Skeletal muscle satellite cell (primary cell): Measurements from ENCODE around the gene CEP83.
"Not testable (repeated sequence)": the region's sequence is repeated elsewhere in the genome, so short reads cannot be mapped to it uniquely, and the experiment has no call there.

Experiments
- H3K27me3 ChIP-seq: 2 replicates; pipeline ENCODE4 v1.7.0; 2013; ENCODE audit warnings: low read length; ENCODE audit not compliant: control insufficient read depth, insufficient read depth
- H3K36me3 ChIP-seq: 2 replicates; pipeline ENCODE4 v1.7.0; 2013; ENCODE audit warnings: mild to moderate bottlenecking, control low read depth, low read length; ENCODE audit not compliant: insufficient read depth
- H3K4me1 ChIP-seq: 2 replicates; pipeline ENCODE4 v1.7.0; 2013; ENCODE audit warnings: low read length; ENCODE audit not compliant: control insufficient read depth, insufficient read depth
- H3K4me2 ChIP-seq: 2 replicates; pipeline ENCODE4 v1.7.0; 2013; ENCODE audit warnings: mild to moderate bottlenecking, low read length
- H3K4me3 ChIP-seq: 2 replicates; pipeline ENCODE4 v1.7.0; 2013; ENCODE audit warnings: low read length
- H3K9ac ChIP-seq: 2 replicates; pipeline ENCODE4 v1.7.0; 2013; ENCODE audit warnings: mild to moderate bottlenecking, low read depth, low read length, moderate library complexity
- H3K9me3 ChIP-seq: replicated peaks from 2 replicates; pipeline ENCODE4 v1.7.0; 2013; ENCODE audit warnings: mild to moderate bottlenecking, control low read depth, low read length

CEP83 gene

DNA sequence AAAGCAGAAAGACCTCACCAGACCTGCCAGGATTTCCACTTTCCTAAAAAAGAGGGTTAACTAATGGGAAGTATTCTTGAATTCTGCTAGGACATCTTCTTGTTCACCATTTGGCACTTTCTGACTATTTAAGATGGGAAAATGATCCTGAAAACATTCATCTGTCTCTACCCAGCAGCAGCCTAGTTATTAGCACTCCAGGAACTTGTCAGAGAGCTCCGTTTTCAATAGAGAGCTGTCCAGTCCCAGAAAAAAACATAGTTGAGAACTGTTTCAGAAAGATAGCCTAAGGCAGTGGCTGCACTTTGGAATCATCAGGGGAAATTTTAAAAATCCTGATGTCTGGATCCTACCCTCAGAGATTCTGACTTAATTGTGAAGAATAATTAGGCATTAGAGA lies 22.1 kb upstream of the CEP83 start:
- no peaks in the 10 kb centered on the region for H3K36me3 ChIP-seq
- no peak overlapping the region for H3K4me3 ChIP-seq
- peaks cover 22% of the 10 kb centered on the region for H3K27me3 ChIP-seq

DNA sequence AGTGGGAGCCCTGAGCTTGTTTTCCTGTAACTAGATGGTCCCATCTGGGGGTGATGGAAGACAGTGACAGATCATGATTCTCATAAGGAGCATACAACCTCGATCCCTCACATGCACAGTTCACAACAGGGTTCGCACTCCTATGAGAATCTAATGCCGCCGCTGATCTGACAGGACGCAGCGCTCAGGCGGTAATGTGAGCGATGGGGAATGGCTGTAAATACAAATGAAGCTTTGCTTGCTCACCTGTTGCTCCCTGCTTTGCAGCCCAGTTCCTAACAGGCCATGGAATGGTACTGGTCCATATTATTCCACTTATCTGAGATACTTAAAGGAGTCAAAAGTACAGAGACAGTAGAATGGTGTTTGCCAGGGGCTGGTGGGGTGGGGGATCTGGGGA lies 9.9 kb upstream of the CEP83 start:
- Histone ChIP-seq H3K4me2 (no peak overlapping the region), H3K9ac (no peak overlapping the region), H3K4me3 (no peak overlapping the region), H3K27me3 (peaks cover 7% of the 10 kb centered on the region), H3K36me3 (no peaks in the 10 kb centered on the region), H3K4me1 (no peaks in the 10 kb centered on the region), H3K9me3 (no peaks in the 10 kb centered on the region)

More for the DNA sequence above, 22.1 kb upstream of the CEP83 start:
- no peaks in the 10 kb centered on the region for H3K9me3 ChIP-seq
- no peak overlapping the region for H3K4me2 ChIP-seq
- H3K4me1 ChIP-seq = no peaks in the 10 kb centered on the region
- no peak overlapping the region for H3K9ac ChIP-seq

DNA sequence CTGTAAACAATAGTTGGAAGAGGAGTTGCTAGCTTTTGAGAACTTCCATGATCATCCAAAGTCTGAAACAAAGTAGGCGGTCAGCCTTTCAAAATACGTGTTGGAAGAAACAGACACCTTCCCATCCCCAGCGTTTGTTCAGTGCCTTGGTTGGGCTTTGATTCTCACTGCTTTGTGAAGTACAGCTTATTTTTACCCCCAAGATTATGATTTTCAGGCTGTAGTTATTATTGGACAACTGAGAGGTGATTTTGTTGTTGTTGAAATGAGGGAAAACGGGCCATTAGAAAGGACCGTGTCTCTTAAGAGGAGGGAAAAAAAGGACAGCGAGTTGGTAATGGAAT lies 921 bp upstream of the CEP83 start:
- no peaks in the 10 kb centered on the region for H3K9me3 ChIP-seq
- H3K4me1 ChIP-seq = peaks cover 5% of the 10 kb centered on the region
- peak overlapping the region; percentile 83 for H3K4me3 ChIP-seq
- peak overlapping the region; percentile 90 for H3K9ac ChIP-seq
- H3K27me3 ChIP-seq = no peaks in the 10 kb centered on the region
- H3K36me3 ChIP-seq = no peaks in the 10 kb centered on the region
- H3K4me2 ChIP-seq = peak overlapping the region; percentile 89

DNA sequence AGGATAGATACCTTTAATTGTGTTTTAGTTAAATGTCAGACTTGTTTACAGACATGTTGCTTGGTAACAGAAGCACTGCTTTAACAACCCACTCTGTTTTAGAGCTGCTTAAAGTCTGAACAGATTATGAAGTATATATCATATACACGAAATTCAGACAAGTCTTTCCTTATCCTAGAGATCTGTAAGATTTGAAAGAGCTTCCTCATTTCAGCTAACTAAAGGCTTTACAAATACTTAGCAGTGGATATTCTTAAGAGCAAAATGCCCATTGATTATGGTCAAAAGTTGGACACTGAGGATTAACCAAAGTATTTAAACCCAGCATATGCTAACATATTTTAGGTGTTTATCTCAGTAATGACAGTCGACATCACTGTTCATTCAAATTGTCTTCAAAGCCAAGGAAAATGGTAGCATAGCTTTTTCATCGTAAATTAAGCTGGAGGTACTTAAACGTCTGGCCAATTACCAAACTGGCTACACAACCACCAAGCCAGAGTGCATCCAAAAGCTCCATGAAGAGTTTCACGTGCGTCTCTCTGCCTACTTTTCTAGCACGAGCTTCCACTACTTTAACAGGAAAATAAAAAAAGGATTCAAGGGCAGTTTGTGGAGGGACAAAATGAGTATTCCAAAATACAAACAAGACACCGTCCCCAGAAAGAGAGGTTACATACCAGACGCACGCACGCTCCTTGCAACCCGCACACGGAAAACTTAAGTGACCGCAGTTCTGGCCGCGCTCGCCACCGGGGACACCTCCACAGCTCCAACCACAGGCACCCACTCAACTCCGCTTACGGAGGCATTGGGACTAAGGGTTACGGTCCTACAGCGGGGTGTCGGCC lies 565 bp downstream of the CEP83 start:
- Histone ChIP-seq H3K4me3 (peak overlapping the region; percentile 83), H3K9me3 (no peaks in the 10 kb centered on the region), H3K36me3 (no peaks in the 10 kb centered on the region), H3K27me3 (no peaks in the 10 kb centered on the region), H3K9ac (peak overlapping the region; percentile 90), H3K4me1 (peaks cover 5% of the 10 kb centered on the region), H3K4me2 (peak overlapping the region; percentile 89)

DNA sequence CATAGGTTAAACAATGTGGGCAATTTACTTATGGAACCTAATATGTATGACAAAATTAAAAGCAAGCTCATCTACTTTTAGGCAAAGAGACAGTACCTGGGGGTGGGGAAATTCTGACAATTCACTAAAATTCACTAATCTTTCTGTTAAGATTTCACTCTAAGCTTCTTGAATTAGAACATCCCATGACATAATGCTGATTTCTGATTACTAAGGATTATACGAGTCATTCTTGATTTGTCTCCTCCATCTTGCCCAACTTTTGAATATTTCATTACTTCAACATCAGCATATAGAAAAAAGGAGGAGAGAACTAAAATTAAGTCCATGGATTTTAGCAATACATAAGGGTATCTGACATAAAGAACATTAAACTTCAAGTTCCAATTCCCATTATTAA lies 2.4 kb downstream of the CEP83 start:
- Histone ChIP-seq H3K36me3 (no peaks in the 10 kb centered on the region), H3K4me2 (no peak overlapping the region), H3K9ac (no peak overlapping the region), H3K27me3 (no peaks in the 10 kb centered on the region), H3K4me1 (peaks cover 5% of the 10 kb centered on the region), H3K4me3 (no peak overlapping the region), H3K9me3 (no peaks in the 10 kb centered on the region)

DNA sequence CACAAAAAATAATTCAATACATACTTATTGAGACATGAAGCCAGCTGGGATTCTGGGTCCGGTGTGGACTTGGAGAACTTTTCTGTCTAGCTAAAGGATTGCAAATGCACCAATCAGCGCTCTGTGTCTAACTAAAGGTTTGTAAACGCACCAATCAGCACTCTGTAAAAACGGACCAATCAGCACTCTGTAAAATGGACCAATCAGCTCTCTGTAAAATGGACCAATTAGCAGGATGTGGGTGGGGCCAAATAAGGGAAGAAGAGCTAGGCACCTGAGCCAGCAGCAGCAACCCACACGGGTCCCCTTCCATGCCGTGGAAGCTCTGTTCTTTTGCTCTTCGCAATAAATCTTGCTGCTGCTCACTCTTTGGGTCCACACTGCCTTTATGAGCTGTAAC lies 5.3 kb downstream of the CEP83 start:
- H3K4me1 ChIP-seq, H3K36me3 ChIP-seq, H3K4me2 ChIP-seq, H3K9me3 ChIP-seq, H3K9ac ChIP-seq, H3K4me3 ChIP-seq, H3K27me3 ChIP-seq: not testable (repeated sequence)

DNA sequence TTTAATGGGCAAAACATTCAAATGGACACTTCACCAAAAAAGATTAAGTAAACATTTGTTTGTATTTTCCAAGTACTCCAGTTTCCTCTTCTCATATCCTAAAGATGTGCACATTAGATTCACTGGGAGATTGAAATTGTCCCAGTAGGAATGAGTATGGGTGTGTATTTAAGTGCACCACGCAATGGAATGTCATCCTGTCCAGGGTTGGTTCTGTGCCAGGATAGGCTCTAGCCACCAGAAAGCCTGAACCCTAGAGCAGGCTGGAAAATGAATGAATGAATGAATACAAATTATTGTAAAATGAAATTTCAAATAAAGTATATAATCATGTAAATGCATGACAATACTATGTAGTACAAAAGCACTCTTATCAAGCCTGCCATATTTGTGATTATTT lies 14.0 kb downstream of the CEP83 start:
- H3K4me1 ChIP-seq = no peaks in the 10 kb centered on the region
- no peak overlapping the region for H3K9ac ChIP-seq
- H3K27me3 ChIP-seq = no peaks in the 10 kb centered on the region
- no peak overlapping the region for H3K4me3 ChIP-seq
- H3K36me3 ChIP-seq = no peaks in the 10 kb centered on the region
- H3K9me3 ChIP-seq = no peaks in the 10 kb centered on the region
- H3K4me2 ChIP-seq = no peak overlapping the region

DNA sequence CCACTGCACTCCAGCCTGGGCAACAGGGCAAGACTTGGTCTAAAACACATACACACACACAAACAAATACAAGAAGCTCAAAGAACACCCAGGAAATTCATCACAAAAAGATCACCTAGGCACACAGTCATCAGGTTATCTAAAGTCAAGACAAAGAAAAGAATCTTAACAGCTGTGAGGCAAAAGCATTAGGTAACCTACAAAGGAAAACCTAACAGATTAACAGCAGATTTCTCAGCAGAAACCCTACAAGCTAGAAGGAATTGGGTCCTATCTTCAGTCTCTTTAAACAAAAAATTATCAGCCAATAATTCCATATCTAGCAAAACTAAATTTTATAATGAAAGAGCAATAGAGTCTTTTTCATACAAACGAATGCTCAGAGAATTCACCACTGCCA lies 22.4 kb downstream of the CEP83 start:
- Histone ChIP-seq H3K4me1 (peaks cover 6% of the 10 kb centered on the region), H3K27me3 (no peaks in the 10 kb centered on the region), H3K9ac (no peak overlapping the region), H3K4me3 (no peak overlapping the region), H3K36me3 (no peaks in the 10 kb centered on the region), H3K9me3 (no peaks in the 10 kb centered on the region), H3K4me2 (no peak overlapping the region)

DNA sequence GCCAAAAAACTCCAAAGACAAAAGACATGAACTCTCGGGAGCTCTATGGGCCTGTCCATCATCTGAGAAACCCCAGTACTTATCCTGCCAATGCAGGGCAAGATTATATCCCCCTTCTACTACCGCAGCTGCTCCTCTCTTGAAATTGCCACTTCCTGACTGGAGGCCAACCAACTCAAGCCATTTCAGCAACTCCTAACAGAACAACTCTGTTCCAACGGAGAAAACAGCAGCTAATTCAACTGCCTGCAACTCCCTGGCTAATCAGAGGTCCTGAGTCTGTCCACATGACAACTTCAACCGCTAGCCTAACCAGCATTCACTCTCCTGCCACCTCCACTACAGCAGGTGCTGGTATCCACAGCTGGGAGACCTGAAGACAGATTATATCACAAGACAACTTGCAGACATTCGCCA lies 24.1 kb downstream of the CEP83 start:
- H3K4me3 ChIP-seq = no peak overlapping the region
- no peaks in the 10 kb centered on the region for H3K27me3 ChIP-seq
- no peaks in the 10 kb centered on the region for H3K9me3 ChIP-seq
- H3K4me1 ChIP-seq = peaks cover 6% of the 10 kb centered on the region
- H3K9ac ChIP-seq = no peak overlapping the region
- H3K36me3 ChIP-seq = no peaks in the 10 kb centered on the region
- H3K4me2 ChIP-seq = no peak overlapping the region

DNA sequence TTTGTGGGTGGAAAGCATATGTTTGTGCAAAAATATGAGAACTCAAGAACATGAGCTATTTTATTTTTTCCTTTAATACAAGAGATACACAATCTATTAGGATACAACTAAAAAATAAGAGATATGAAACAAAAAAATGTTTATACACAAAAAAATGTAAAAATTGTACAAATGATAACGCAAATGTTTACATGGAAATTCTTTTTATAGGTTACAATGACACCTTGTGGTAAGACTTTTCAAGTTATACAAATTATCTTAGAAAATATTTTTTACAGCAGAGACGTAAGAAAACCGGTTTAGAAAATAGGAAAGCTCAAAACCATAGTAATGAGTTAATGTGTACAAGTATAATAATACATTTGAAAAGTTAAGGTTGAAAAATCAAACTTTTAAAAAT lies 25.5 kb downstream of the CEP83 start:
- Histone ChIP-seq H3K4me3 (no peak overlapping the region), H3K9me3 (no peaks in the 10 kb centered on the region), H3K4me1 (peaks cover 6% of the 10 kb centered on the region), H3K9ac (no peak overlapping the region), H3K27me3 (no peaks in the 10 kb centered on the region), H3K4me2 (no peak overlapping the region), H3K36me3 (no peaks in the 10 kb centered on the region)

DNA sequence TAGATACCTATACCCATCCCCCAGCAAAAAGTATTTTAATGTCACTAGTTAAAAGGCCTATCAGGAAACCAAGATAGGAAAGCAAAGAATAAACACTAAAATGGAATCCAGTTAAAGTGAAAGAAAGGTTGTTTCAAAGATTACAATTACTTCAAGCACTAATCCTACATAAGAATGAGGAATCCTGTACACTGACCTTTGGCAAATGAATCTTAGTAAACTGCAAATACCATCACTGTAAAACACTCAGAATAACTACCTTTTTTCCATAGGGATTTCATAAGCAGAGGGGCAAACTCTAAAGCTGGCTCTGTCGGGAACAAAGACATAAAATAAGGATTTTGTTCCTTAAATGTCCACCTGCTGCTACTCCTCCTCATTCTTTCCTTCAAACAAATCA lies 25.9 kb downstream of the CEP83 start:
- Histone ChIP-seq H3K9me3 (no peaks in the 10 kb centered on the region), H3K9ac (no peak overlapping the region), H3K36me3 (no peaks in the 10 kb centered on the region), H3K4me3 (no peak overlapping the region), H3K27me3 (no peaks in the 10 kb centered on the region), H3K4me1 (peaks cover 6% of the 10 kb centered on the region), H3K4me2 (no peak overlapping the region)

DNA sequence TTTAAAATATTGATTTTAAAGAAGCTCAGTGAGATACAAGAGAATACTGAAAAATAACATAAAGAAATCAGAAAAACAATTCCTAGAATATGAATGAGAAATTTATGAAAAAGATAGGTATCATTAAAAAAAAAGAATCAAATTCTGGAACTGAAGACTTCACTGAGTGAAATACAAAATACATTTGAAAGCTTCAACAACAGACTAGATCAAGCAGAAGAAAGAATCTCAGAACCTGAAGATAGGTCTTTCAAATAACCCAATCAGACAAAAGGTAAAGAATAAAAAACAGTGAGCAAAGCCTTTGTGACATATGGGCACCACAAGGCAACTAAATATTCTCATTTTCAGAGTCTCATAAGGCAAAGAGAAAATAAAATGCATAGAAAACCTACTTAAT lies 29.4 kb downstream of the CEP83 start:
- H3K4me2 ChIP-seq = no peak overlapping the region
- no peaks in the 10 kb centered on the region for H3K27me3 ChIP-seq
- H3K9me3 ChIP-seq = no peaks in the 10 kb centered on the region
- H3K9ac ChIP-seq = no peak overlapping the region
- H3K4me3 ChIP-seq = no peak overlapping the region
- no peaks in the 10 kb centered on the region for H3K36me3 ChIP-seq
- H3K4me1 ChIP-seq = peaks cover 15% of the 10 kb centered on the region
